ENCODE measurements around the gene ARNT2.

- TF ChIP-seq CTCF (IDR thresholded peaks at IDR 0.05) = no peak
- TF ChIP-seq POLR2AphosphoS5 (IDR thresholded peaks at IDR 0.05; ENCODE audit: low read depth, low read length) = no peak
Observed at GRCh38 chr15:80491163-80491847, 87.1 kb downstream of the ARNT2 start.
